Hepatocyte (in vitro differentiated cells): ENCODE results near the gene HEATR3. TPM values are rescaled to one million over a fixed set of nuclear protein-coding genes. Genes with fewer than 3 reads are reported as not detected.

Experiments used
- DNase-seq: peaks from one replicate; pipeline ENCODE4 v3.0.0-alpha.2; 2016; ENCODE audit warnings: low spot score
- H2AFZ ChIP-seq: fragments of 200-600 bp; sonication (generic); 2 replicates; pipeline ENCODE4 v1.6.0; 2016; ENCODE audit warnings: antibody characterized with exemption, mild to moderate bottlenecking
- H3K27ac ChIP-seq: fragments of 200-600 bp; sonication (generic); 2 replicates; pipeline ENCODE4 v1.5.1; 2016; ENCODE audit warnings: mild to moderate bottlenecking
- H3K27me3 ChIP-seq: fragments of 200-600 bp; sonication (generic); 2 replicates; pipeline ENCODE4 v1.6.1; 2016
- H3K36me3 ChIP-seq: fragments of 200-600 bp; sonication (generic); replicated peaks from 2 replicates; pipeline ENCODE4 v1.5.1; 2016; ENCODE audit warnings: low read depth; ENCODE audit not compliant: insufficient read depth
- H3K4me1 ChIP-seq: fragments of 200-600 bp; sonication (generic); 2 replicates; pipeline ENCODE4 v1.5.1; 2016; ENCODE audit warnings: mild to moderate bottlenecking, moderate library complexity; ENCODE audit not compliant: insufficient read depth
- H3K4me2 ChIP-seq: fragments of 200-600 bp; sonication (generic); 2 replicates; pipeline ENCODE4 v1.6.0; 2016
- H3K4me3 ChIP-seq: fragments of 200-600 bp; sonication (generic); 2 replicates; pipeline ENCODE4 v1.5.1; 2016; ENCODE audit warnings: mild to moderate bottlenecking
- H3K79me2 ChIP-seq: fragments of 200-600 bp; sonication (generic); 2 replicates; pipeline ENCODE4 v1.6.0; 2017; ENCODE audit warnings: mild to moderate bottlenecking
- H3K9me2 ChIP-seq: fragments of 200-600 bp; sonication (generic); replicated peaks from 2 replicates; pipeline ENCODE4 v1.6.0; 2017; ENCODE audit warnings: mild to moderate bottlenecking; ENCODE audit not compliant: insufficient read depth
- H3K9me3 ChIP-seq: fragments of 200-600 bp; sonication (generic); 2 replicates; pipeline ENCODE4 v1.5.1; 2016; ENCODE audit warnings: low read depth, mild to moderate bottlenecking
- H4K20me1 ChIP-seq: fragments of 200-600 bp; sonication (generic); 2 replicates; pipeline ENCODE4 v1.6.0; 2016; ENCODE audit warnings: mild to moderate bottlenecking; ENCODE audit not compliant: insufficient read depth, poor library complexity, severe bottlenecking
- EZH2 ChIP-seq: fragments of 200-600 bp; sonication (generic); IDR thresholded peaks from 2 replicates; pipeline ENCODE4 v1.6.1; 2016; ENCODE audit warnings: antibody characterized with exemption, mild to moderate bottlenecking, borderline replicate concordance
- EZH2phosphoT487 ChIP-seq: fragments of 200-600 bp; sonication (generic); IDR thresholded peaks from one replicate; pipeline ENCODE4 v1.6.1; 2018; ENCODE audit warnings: antibody characterized with exemption, mild to moderate bottlenecking, low read depth, moderate library complexity; ENCODE audit not compliant: unreplicated experiment, severe bottlenecking
- WGBS: methylation state at CpG from one replicate; pipeline ENCODE4 v1.1.6; 2016; ENCODE audit warnings: low lambda C conversion rate; ENCODE audit errors: missing lambda C conversion rate; 5-methylcytosine and 5-hydroxymethylcytosine counted together
- polyA plus RNA-seq: library from polyadenylated mRNA; unstranded; fragments of >200 nt; fragmentation: Nextera tagmentation; extraction: Ambion mirVana; gene quantifications from 2 replicates; pipeline ENCODE4 v1.2.1, GENCODE V29; 2016
- total RNA-seq: library from RNA; depleted of rRNA; stranded (reverse); fragments of >200 nt; gene quantifications from 2 replicates; pipeline ENCODE4 v1.2.3, GENCODE V29; 2014
- TF ChIP-seq, protein P1 (sequence below): fragments of 200-600 bp; sonication (generic); IDR thresholded peaks from 2 replicates; pipeline ENCODE4 v1.5.1; 2016; ENCODE audit warnings: antibody characterized with exemption, mild to moderate bottlenecking; ENCODE audit not compliant: poor library complexity

HEATR3 gene
- total and polyA plus RNA-seq, 2 experiments from 2014 or later: 3.8 to 16.8 TPM

- DNase-seq: no peak
- Histone ChIP-seq H3K36me3 (no peaks in the 10 kb centered on the region), H3K27me3 (no peaks in the 10 kb centered on the region), H3K9me3 (no peaks in the 10 kb centered on the region), H3K79me2 (no peaks in the 10 kb centered on the region), H2AFZ (no peak overlapping the region), H3K4me2 (no peak overlapping the region), H3K27ac (no peak overlapping the region), H3K4me3 (no peak overlapping the region), H3K4me1 (no peaks in the 10 kb centered on the region), H4K20me1 (no peaks in the 10 kb centered on the region), H3K9me2 (no peaks in the 10 kb centered on the region)
- TF ChIP-seq EZH2phosphoT487 (no peak), EZH2 (no peak)
- TF ChIP-seq, protein P1, sequence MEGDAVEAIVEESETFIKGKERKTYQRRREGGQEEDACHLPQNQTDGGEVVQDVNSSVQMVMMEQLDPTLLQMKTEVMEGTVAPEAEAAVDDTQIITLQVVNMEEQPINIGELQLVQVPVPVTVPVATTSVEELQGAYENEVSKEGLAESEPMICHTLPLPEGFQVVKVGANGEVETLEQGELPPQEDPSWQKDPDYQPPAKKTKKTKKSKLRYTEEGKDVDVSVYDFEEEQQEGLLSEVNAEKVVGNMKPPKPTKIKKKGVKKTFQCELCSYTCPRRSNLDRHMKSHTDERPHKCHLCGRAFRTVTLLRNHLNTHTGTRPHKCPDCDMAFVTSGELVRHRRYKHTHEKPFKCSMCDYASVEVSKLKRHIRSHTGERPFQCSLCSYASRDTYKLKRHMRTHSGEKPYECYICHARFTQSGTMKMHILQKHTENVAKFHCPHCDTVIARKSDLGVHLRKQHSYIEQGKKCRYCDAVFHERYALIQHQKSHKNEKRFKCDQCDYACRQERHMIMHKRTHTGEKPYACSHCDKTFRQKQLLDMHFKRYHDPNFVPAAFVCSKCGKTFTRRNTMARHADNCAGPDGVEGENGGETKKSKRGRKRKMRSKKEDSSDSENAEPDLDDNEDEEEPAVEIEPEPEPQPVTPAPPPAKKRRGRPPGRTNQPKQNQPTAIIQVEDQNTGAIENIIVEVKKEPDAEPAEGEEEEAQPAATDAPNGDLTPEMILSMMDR: no peak
These were observed 70.6 kb downstream of the HEATR3 start for GRCh38 chr16:50136399-50136798.

DNA sequence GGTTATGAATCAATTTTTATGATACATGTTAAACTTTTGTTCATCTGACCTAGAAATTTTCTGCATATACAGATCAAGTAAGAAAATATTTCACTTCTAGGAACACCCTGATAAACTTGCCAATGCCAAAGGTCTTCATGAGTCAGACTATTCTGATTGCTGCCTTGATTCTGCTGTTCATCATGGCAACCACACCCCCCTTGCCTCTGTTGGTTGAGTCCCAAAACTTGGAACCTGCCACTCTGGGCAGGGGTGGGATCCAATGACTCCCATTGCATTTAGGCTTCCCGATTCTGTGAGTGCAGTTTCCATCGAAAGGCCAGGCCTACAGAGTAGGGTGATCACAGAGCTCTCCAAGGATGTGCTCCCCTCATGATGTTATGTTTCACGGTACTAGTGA is 71.5 kb downstream of the HEATR3 start:
- H3K9me3 ChIP-seq: no peaks in the 10 kb centered on the region
- no peaks in the 10 kb centered on the region for H3K27me3 ChIP-seq
- no peak overlapping the region for H2AFZ ChIP-seq
- TF ChIP-seq, protein P1: no peak
- TF ChIP-seq EZH2phosphoT487 (no peak), EZH2 (no peak)
- WGBS: 90% methylated on average over 3 of the region's 3 CpGs
- DNase-seq: no peak
- H3K36me3 ChIP-seq: no peaks in the 10 kb centered on the region
- H3K27ac ChIP-seq: no peak overlapping the region
- H3K79me2 ChIP-seq: no peaks in the 10 kb centered on the region
- H3K4me1 ChIP-seq: no peaks in the 10 kb centered on the region
- H3K4me3 ChIP-seq: no peak overlapping the region
- H3K4me2 ChIP-seq: no peak overlapping the region
- no peaks in the 10 kb centered on the region for H4K20me1 ChIP-seq
- no peaks in the 10 kb centered on the region for H3K9me2 ChIP-seq

GRCh38 chr16:50139580-50139979 is 73.8 kb downstream of the HEATR3 start:
- H3K27me3 ChIP-seq: no peaks in the 10 kb centered on the region
- H3K27ac ChIP-seq: no peak overlapping the region
- no peaks in the 10 kb centered on the region for H3K36me3 ChIP-seq
- no peak for TF ChIP-seq EZH2
- no peak for TF ChIP-seq EZH2phosphoT487
- TF ChIP-seq, protein P1: no peak
- no peak overlapping the region for H2AFZ ChIP-seq
- WGBS: 100% methylated on average over 1 of the region's 1 CpG
- no peak overlapping the region for H3K4me3 ChIP-seq
- H3K9me3 ChIP-seq: no peaks in the 10 kb centered on the region
- H3K4me2 ChIP-seq: no peak overlapping the region
- H3K79me2 ChIP-seq: no peaks in the 10 kb centered on the region
- DNase-seq: no peak
- H4K20me1 ChIP-seq: no peaks in the 10 kb centered on the region
- H3K9me2 ChIP-seq: no peaks in the 10 kb centered on the region
- no peaks in the 10 kb centered on the region for H3K4me1 ChIP-seq

DNA sequence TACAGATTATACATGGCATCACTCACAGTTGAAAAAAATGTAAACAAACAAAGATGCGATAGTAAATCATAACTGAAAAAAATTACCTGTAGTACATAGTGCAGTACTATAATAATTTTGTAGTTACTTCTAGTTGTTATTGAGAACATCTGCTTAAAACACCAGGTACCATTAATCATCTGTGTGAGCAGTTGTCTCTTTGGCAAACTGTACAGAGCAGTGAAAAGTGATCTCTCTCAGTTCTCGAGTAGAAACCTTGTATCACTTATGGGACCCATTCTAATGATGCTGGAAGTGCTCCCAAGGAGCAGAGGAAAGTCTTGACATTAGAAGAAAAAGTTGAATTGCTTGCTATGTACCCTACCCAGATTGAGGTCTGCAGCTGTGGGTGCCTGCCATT is 78.4 kb downstream of the HEATR3 start:
- H3K9me2 ChIP-seq: no peaks in the 10 kb centered on the region
- no peak overlapping the region for H3K4me2 ChIP-seq
- no peak overlapping the region for H3K27ac ChIP-seq
- no peak overlapping the region for H3K4me3 ChIP-seq
- TF ChIP-seq EZH2 (no peak), EZH2phosphoT487 (no peak)
- TF ChIP-seq, protein P1: no peak
- no peaks in the 10 kb centered on the region for H4K20me1 ChIP-seq
- no peaks in the 10 kb centered on the region for H3K36me3 ChIP-seq
- WGBS: 72% methylated on average over 2 of the region's 2 CpGs
- no peaks in the 10 kb centered on the region for H3K9me3 ChIP-seq
- no peak overlapping the region for H2AFZ ChIP-seq
- H3K4me1 ChIP-seq: no peaks in the 10 kb centered on the region
- no peaks in the 10 kb centered on the region for H3K27me3 ChIP-seq
- no peaks in the 10 kb centered on the region for H3K79me2 ChIP-seq
- no peak for DNase-seq
